Panc1 (cell line): ENCODE data around the gene GPC3.

Experiments
- POLR2AphosphoS5 ChIP-seq: IDR thresholded peaks from 2 replicates; pipeline ENCODE4 v1.6.1; 2012; ENCODE audit warnings: mild to moderate bottlenecking, low read depth, low read length, moderate library complexity
- REST ChIP-seq, 2 experiments: IDR thresholded peaks; 2 replicates each; pipeline ENCODE4 v1.6.1; 2011 to 2012; ENCODE audit warnings: low read depth in 2 of 2, control low read depth in 1 of 2, low read length in 1 of 2, mild to moderate bottlenecking in 1 of 2, moderate library complexity in 1 of 2; ENCODE audit not compliant: insufficient read depth in 1 of 2
- TF ChIP-seq, protein P1 (sequence below): fragments of 450-650 bp; IDR thresholded peaks from 2 replicates; pipeline ENCODE4 v1.5.1; 2017; ENCODE audit warnings: mild to moderate bottlenecking

DNA sequence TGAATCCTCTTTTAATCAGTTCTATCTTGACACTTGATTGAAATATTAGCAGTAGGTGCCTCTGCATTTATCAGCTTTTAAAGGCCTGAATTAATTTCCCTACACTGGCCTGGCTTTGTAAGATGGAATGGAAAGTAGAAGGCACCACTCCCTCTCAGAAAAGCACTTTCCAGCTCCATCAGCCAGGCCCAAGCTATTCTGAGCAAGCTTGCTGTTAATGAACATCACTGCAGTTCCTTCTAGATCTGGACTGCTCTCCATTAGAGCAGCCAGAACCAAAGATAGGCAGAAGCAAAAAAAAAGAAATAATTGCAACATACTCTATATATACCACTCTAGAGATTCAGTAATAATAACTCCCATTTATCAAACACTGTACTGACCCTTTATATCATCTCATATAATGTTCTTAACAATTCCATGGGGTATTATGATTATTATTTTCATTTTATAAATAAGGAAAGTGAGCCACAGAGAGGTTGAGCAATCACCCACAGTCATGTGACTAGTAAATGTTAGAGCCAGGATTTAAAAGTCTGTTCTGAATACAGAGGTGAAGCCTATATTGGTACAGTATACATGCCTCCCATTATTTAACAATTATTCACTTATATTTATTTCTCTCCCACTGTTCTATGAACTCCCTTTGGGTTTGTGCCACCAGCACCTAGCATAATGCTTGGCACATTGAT is 39.4 kb upstream of the GPC3 start:
- TF ChIP-seq, protein P1, sequence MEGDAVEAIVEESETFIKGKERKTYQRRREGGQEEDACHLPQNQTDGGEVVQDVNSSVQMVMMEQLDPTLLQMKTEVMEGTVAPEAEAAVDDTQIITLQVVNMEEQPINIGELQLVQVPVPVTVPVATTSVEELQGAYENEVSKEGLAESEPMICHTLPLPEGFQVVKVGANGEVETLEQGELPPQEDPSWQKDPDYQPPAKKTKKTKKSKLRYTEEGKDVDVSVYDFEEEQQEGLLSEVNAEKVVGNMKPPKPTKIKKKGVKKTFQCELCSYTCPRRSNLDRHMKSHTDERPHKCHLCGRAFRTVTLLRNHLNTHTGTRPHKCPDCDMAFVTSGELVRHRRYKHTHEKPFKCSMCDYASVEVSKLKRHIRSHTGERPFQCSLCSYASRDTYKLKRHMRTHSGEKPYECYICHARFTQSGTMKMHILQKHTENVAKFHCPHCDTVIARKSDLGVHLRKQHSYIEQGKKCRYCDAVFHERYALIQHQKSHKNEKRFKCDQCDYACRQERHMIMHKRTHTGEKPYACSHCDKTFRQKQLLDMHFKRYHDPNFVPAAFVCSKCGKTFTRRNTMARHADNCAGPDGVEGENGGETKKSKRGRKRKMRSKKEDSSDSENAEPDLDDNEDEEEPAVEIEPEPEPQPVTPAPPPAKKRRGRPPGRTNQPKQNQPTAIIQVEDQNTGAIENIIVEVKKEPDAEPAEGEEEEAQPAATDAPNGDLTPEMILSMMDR, result no peak
- no peak for TF ChIP-seq POLR2AphosphoS5
- TF ChIP-seq REST (IDR thresholded peaks at IDR 0.05; ENCODE audit: insufficient read depth in 1 of 2, low read depth in 2 of 2, low read length in 1 of 2), result no peak
